Measurements from ENCODE around the gene ME1.
"Not testable (repeated sequence)": the region's sequence is repeated elsewhere in the genome, so short reads cannot be mapped to it uniquely, and the experiment has no call there.

Gene ME1

GRCh38 chr6:83462524-83462923 is 31.7 kb upstream of the ME1 start:
- in situ Hi-C loops (cut with MboI; ENCODE audit: low sequenced_read_pairs, unreplicated experiment) = no loop called here
- no peak for DNase-seq (ENCODE audit: low spot score)
- no peak for TF ChIP-seq CTCF (IDR thresholded peaks at IDR 0.05; ENCODE audit: borderline replicate concordance, control extremely low read depth, extremely low read depth, insufficient read depth, missing control alignments)

- TF ChIP-seq CTCF (IDR thresholded peaks at IDR 0.05; ENCODE audit: borderline replicate concordance, control extremely low read depth, extremely low read depth, insufficient read depth, missing control alignments) = no peak
- no peak for DNase-seq (ENCODE audit: low spot score)
- in situ Hi-C loops (cut with MboI; ENCODE audit: low sequenced_read_pairs, unreplicated experiment) = no loop called here
These were observed 30.6 kb upstream of the ME1 start for GRCh38 chr6:83461438-83461837.

- no peak for DNase-seq (ENCODE audit: low spot score)
- in situ Hi-C loops (cut with MboI; ENCODE audit: low sequenced_read_pairs, unreplicated experiment) = no loop called here
- no peak for TF ChIP-seq CTCF (IDR thresholded peaks at IDR 0.05; ENCODE audit: borderline replicate concordance, control extremely low read depth, extremely low read depth, insufficient read depth, missing control alignments)
These were observed 28.8 kb upstream of the ME1 start for GRCh38 chr6:83459663-83460062.

GRCh38 chr6:83450015-83450414 is 19.2 kb upstream of the ME1 start:
- in situ Hi-C loops (cut with MboI; ENCODE audit: low sequenced_read_pairs, unreplicated experiment); DNase-seq (ENCODE audit: low spot score): not testable (repeated sequence)

- DNase-seq (ENCODE audit: low spot score); in situ Hi-C loops (cut with MboI; ENCODE audit: low sequenced_read_pairs, unreplicated experiment): not testable (repeated sequence)
These were observed 13.3 kb upstream of the ME1 start for GRCh38 chr6:83444086-83444699.

- no peak for DNase-seq (ENCODE audit: low spot score)
- no peak for TF ChIP-seq CTCF (IDR thresholded peaks at IDR 0.05; ENCODE audit: borderline replicate concordance, control extremely low read depth, extremely low read depth, insufficient read depth, missing control alignments)
- in situ Hi-C loops (cut with MboI; ENCODE audit: low sequenced_read_pairs, unreplicated experiment) = no loop called here
These were observed 12.7 kb upstream of the ME1 start for GRCh38 chr6:83443516-83443915.

- no peak for DNase-seq (ENCODE audit: low spot score)
- in situ Hi-C loops (cut with MboI; ENCODE audit: low sequenced_read_pairs, unreplicated experiment) = no loop called here
- no peak for TF ChIP-seq CTCF (IDR thresholded peaks at IDR 0.05; ENCODE audit: borderline replicate concordance, control extremely low read depth, extremely low read depth, insufficient read depth, missing control alignments)
These were observed 11.9 kb upstream of the ME1 start for GRCh38 chr6:83442752-83443151.

- TF ChIP-seq CTCF (IDR thresholded peaks at IDR 0.05; ENCODE audit: borderline replicate concordance, control extremely low read depth, extremely low read depth, insufficient read depth, missing control alignments) = no peak
- in situ Hi-C loops (cut with MboI; ENCODE audit: low sequenced_read_pairs, unreplicated experiment) = no loop called here
- DNase-seq (ENCODE audit: low spot score) = no peak
These were observed 8.3 kb upstream of the ME1 start for GRCh38 chr6:83439201-83439600.
